Stimulated activated CD4-positive, alpha-beta T cell treated with anti-CD3 and anti-CD28 coated beads, Interleukin-2, amount 100 ng/mL, for 48 hours (primary cell): Measurements from ENCODE around the gene MYO10.

Experiments
- DNase-seq, 2 donors: peaks; one replicate each; pipeline ENCODE4 v3.0.0-alpha.2; 2020

Gene MYO10

GRCh38 chr5:16913187-16914107 lies 22.6 kb downstream of the MYO10 start:
- no peak for DNase-seq

- DNase-seq = no peak
Measured at GRCh38 chr5:16912080-16912479, 24.0 kb downstream of the MYO10 start.

- DNase-seq = no peak
Measured at GRCh38 chr5:16909464-16909863, 26.6 kb downstream of the MYO10 start.

DNA sequence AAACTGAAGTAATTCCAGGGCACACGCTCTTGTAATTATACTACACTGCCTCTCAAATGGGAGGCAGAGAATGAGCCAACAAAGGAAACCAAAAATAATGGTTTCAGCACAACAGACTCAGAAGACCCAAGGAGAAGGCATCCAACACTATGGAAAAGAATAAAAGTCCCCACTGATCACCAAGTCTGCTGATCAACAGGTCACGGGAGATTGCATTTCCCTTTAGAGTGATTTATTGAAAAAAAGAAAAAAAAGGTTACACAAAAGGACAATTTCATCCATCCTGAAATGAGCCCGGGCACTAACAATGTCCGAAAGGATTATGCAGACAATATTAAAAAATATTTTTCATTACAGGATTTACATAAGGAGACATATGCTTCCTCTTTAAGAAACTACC lies 28.8 kb downstream of the MYO10 start:
- no peak for DNase-seq

DNA sequence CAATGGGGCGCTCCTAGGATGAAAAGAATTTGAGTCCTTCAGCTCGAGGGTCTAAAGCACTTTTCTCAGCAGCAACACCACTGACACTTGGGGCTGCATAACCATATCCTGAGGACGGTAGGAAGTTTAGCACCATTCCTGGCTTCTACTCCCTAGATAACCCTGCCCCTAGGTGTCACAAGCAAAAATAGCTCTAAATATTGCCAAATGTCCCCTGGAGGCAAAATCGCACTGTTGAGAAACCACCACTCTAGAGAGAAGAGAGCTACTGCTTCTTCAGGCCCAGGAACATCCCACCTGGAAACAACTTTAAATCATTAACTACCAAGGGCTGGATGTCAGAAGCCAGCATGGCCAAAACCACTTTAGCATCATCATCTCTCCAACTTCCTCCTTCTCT lies 29.8 kb downstream of the MYO10 start:
- no peak for DNase-seq

GRCh38 chr5:16903480-16904300 lies 32.4 kb downstream of the MYO10 start:
- DNase-seq = no peak

GRCh38 chr5:16902846-16903245 lies 33.2 kb downstream of the MYO10 start:
- DNase-seq = no peak

GRCh38 chr5:16901021-16901644 lies 35.0 kb downstream of the MYO10 start:
- no peak for DNase-seq

- DNase-seq = no peak
Measured at GRCh38 chr5:16899171-16899570, 36.9 kb downstream of the MYO10 start.

GRCh38 chr5:16897800-16898199 lies 38.3 kb downstream of the MYO10 start:
- DNase-seq = no peak

DNA sequence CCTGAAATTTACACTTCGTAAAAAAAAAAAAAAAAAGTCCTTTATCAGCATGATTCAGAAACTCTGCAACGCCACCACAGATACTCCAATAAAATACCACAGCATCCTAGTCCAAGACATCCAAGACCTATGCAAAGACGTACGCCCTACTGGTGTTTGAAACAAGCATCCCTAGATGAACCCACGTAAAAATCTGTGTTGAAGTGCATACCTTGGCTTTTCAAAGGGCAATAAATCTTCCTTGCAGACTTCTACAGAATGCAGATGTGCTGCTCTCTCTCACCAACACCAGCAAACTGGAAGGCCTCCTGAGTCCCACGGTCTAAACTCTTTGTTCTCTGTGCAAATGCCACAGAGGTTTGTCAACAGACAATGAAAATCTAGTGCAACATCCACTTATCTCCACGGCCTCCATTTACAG lies 38.8 kb downstream of the MYO10 start:
- no peak for DNase-seq

- DNase-seq = no peak
Measured at GRCh38 chr5:16896767-16897166, 39.3 kb downstream of the MYO10 start.

DNA sequence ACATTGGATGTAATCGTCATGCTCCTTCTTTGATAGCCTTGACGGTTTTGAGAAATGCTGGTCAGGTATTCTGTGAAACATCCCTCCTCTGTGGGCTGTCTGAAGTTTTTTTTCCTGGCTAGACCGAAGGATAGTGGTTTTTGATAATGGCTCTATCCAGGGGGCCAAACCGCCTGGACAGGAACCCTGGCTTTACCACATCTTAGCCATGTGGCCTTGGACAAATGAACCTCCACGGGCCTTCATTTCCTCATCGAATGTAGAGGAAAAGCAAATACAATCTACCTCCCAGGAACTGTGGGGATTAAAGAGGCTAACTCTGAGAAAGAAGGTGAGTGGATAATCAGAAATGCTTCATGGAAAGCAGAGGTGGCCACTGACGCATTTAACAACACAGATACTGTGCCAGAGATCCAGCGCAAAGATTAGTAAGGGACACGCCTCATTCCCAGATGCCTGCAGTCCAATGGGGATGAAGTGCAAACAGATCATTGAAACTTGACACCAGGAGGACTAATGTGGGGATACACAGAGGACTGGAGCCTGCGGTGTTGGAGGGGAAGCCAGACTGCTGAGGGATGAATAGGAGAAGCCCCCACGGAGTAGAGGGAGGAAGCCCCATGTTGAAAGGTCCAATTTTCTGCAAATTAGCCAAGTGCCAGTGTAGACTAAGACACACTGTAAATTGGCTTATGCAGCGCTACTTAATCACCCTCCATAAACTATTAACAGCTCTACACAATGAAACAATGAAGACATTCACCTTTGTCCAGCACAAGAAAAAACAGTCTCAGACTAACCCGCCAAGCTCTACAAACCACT lies 41.6 kb downstream of the MYO10 start:
- DNase-seq = no peak

GRCh38 chr5:16891033-16891432 lies 45.1 kb downstream of the MYO10 start:
- no peak for DNase-seq

- no peak for DNase-seq
Measured at GRCh38 chr5:16889972-16890519, 46.0 kb downstream of the MYO10 start.

- DNase-seq = no peak
Measured at GRCh38 chr5:16889203-16889971, 46.7 kb downstream of the MYO10 start.

- DNase-seq = no peak
Measured at GRCh38 chr5:16888694-16889124, 47.4 kb downstream of the MYO10 start.

DNA sequence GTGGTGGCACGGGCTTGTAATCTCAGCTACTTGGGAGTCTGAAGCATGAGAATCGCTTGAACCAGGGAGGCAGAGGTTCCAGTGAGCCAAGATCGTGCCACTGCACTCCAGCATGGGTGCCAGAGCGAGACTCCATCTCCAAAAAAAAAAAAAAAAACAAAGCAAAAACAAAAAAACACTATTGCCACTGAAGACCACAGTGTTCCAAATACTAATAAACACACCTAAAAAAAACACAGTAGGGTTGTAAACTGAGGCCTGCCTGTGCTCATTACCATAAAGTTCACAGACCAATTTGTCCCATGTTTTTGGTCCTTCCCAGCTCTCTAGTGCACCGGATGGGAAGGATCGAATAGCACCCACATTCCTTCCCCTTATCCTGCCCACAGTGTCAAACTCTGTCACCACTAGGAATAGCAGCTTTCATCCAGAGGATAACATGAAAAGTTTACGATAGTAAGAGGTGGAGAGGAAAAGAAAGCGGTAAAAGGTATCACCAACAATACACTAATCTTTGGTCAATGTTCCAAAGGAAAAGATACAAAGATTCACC lies 49.2 kb downstream of the MYO10 start:
- DNase-seq = no peak

DNA sequence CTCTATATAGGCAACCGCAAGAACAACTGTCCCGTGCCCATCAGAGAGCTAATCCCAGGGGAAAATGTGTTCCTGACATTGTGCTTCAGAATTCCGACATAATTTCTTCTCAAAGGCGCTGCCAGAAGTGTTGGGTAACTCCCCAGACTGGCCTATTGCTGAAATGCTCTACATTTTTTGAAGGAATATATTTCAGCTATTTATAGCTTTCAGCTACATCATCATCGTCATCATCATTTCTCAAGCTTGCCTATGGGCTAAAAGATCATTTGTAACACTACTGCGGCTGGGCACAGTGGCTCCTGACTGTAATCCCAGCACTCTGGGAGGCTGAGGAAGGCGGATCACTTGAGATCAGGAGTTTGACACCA lies 49.7 kb downstream of the MYO10 start:
- DNase-seq = no peak

DNA sequence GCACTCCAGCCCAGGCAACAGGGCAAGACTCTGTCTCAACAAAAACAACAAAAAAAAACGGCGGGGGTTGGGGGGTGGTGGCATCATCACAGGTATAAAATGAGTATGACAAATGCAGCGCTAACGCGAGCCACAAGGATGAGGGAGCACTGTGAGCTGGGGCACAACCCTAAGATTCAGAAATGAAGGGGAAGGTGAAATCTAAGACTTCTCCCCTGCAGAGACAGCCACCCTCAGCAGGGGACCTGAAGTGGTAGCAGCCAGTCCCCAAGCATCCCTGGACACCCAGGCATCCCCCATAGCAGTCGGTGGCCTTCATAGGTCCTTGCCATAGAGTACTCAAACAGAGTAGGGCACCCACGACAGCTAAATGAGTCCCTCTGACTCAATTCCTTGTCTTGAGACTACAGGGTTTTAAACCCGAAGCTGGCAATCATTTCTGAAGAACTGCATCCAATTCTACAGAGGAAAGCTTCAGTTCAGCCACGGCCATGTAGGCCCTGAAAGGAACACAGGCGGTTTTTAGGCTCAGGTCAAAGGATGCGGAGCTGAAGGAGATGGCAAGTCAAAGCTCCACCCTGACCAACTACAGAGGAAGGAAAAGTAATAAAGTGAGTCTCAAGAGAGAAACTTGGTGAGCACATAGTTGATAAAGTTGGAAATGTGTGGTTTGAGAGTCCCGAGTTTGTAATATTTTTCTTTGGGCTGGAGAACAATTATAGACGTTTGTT lies 50.3 kb downstream of the MYO10 start:
- no peak for DNase-seq
